HFFc6 (cell line): ENCODE measurements around the gene PPAN. TPM values are rescaled to one million over a fixed set of nuclear protein-coding genes. Genes with fewer than 3 reads are reported as not detected.
A peak's percentile ranks its signal among the peaks of the same experiment; 100 is the strongest.

ENCODE experiments used
- DNase-seq: peaks from one replicate; pipeline ENCODE4 v3.0.0-alpha.2; 2018
- H3K27ac Mint-ChIP-seq: 2 replicates; pipeline ENCODE4 v1.8.0; 2020; ENCODE audit warnings: mild to moderate bottlenecking, mixed read lengths
- H3K27me3 Mint-ChIP-seq: 2 replicates; pipeline ENCODE4 v1.8.0; 2021; ENCODE audit warnings: mild to moderate bottlenecking, moderate library complexity, mixed read lengths; ENCODE audit not compliant: insufficient read depth
- H3K36me3 Mint-ChIP-seq: 2 replicates; pipeline ENCODE4 v1.8.0; 2021; ENCODE audit warnings: low read depth, mixed read lengths
- H3K4me1 Mint-ChIP-seq: 2 replicates; pipeline ENCODE4 v1.8.0; 2020; ENCODE audit warnings: low read depth, mixed read lengths
- H3K4me3 Mint-ChIP-seq: 2 replicates; pipeline ENCODE4 v1.8.0; 2020; ENCODE audit warnings: mild to moderate bottlenecking, moderate library complexity, mixed read lengths
- H3K9me3 Mint-ChIP-seq: 2 replicates; pipeline ENCODE4 v1.8.0; 2020; ENCODE audit warnings: mild to moderate bottlenecking, mixed read lengths
- CTCF ChIP-seq: fragments of 200-600 bp; sonication (generic); IDR thresholded peaks from 2 replicates; pipeline ENCODE4 v1.5.0; 2021; ENCODE audit warnings: antibody characterized with exemption, mild to moderate bottlenecking
- total RNA-seq, 6 experiments: library from RNA; stranded (reverse); fragmentation: NEBNext Ultra II Directional; extraction: Animal tissue kit (Norgen Biotek cat#: 25700); gene quantifications; 2 replicates in 1 of 6; 3 replicates in 5 of 6; pipeline ENCODE4 v1.2.3, GENCODE V29; 2021

The PPAN gene
- total RNA-seq, 6 experiments from 2014 or later: 36.4 to 42.2 (median 41.0) TPM

GRCh38 chr19:10095948-10096614 is 10.1 kb upstream of the PPAN start:
- Mint-ChIP-seq H3K4me3 (peak overlapping the region; percentile 43; the same call in 1 of the 2 replicates), H3K4me1 (peaks cover 10% of the 10 kb centered on the region; the same call in 1 of the 2 replicates)

GRCh38 chr19:10096615-10096963 is 9.6 kb upstream of the PPAN start:
- H3K27me3 Mint-ChIP-seq: peaks cover 3% of the 10 kb centered on the region
- no peaks in the 10 kb centered on the region for H3K9me3 Mint-ChIP-seq
- DNase-seq: no peak
- H3K4me3 Mint-ChIP-seq: peak overlapping the region; percentile 26; the same call in 1 of the 2 replicates
- H3K36me3 Mint-ChIP-seq: peaks cover 20% of the 10 kb centered on the region
- no peak for TF ChIP-seq CTCF
- H3K4me1 Mint-ChIP-seq: peaks cover 10% of the 10 kb centered on the region; the same call in 1 of the 2 replicates
- H3K27ac Mint-ChIP-seq: no peak overlapping the region

More at GRCh38 chr19:10095948-10096614, 10.1 kb upstream of the PPAN start:
- no peak overlapping the region for H3K27ac Mint-ChIP-seq
- H3K9me3 Mint-ChIP-seq: no peaks in the 10 kb centered on the region
- DNase-seq: peak; percentile 76
- H3K36me3 Mint-ChIP-seq: peaks cover 21% of the 10 kb centered on the region
- TF ChIP-seq CTCF: no peak
- peaks cover 3% of the 10 kb centered on the region for H3K27me3 Mint-ChIP-seq

- Mint-ChIP-seq H3K4me3 (no peak overlapping the region), H3K27ac (no peak overlapping the region), H3K4me1 (peaks cover 10% of the 10 kb centered on the region; the same call in 1 of the 2 replicates), H3K9me3 (no peaks in the 10 kb centered on the region), H3K27me3 (peaks cover 5% of the 10 kb centered on the region; the same call in 1 of the 2 replicates), H3K36me3 (no peaks in the 10 kb centered on the region)
- DNase-seq: no peak
- TF ChIP-seq CTCF: no peak
These were observed 5.9 kb upstream of the PPAN start for GRCh38 chr19:10100163-10100785.

GRCh38 chr19:10102787-10103236 is 3.4 kb upstream of the PPAN start:
- peaks cover 2% of the 10 kb centered on the region; the same call in 1 of the 2 replicates for H3K27me3 Mint-ChIP-seq

GRCh38 chr19:10104130-10104513 is 2.0 kb upstream of the PPAN start:
- DNase-seq: no peak
- Mint-ChIP-seq H3K4me1 (peaks cover 15% of the 10 kb centered on the region), H3K4me3 (no peak overlapping the region), H3K27ac (no peak overlapping the region), H3K36me3 (peaks cover 9% of the 10 kb centered on the region), H3K9me3 (no peaks in the 10 kb centered on the region), H3K27me3 (peaks cover 2% of the 10 kb centered on the region; the same call in 1 of the 2 replicates)
- no peak for TF ChIP-seq CTCF

More at GRCh38 chr19:10102787-10103236, 3.4 kb upstream of the PPAN start:
- Mint-ChIP-seq H3K27ac (no peak overlapping the region), H3K4me1 (peaks cover 19% of the 10 kb centered on the region), H3K4me3 (no peak overlapping the region), H3K9me3 (no peaks in the 10 kb centered on the region), H3K36me3 (peaks cover 9% of the 10 kb centered on the region)
- TF ChIP-seq CTCF: no peak
- DNase-seq: no peak
